Superior temporal gyrus (tissue), 1 donor: Measurements from ENCODE around the gene ZNF667.

Experiments
- DNase-seq: peaks from one replicate; pipeline ENCODE4 v3.0.0-alpha.2; 2016; ENCODE audit errors: extremely low spot score

Gene ZNF667

GRCh38 chr19:56476651-56477428 is at the start of gene ZNF667:
ZNF667 (minus strand) TSS chr19:56477345; CDS start chr19:56462370, 14,975 bp downstream.
- peak; percentile 44 for DNase-seq

- DNase-seq: no peak
These were observed 48.2 kb upstream of the ZNF667 start for GRCh38 chr19:56525214-56525860.

- DNase-seq: no peak
These were observed 31.2 kb upstream of the ZNF667 start for GRCh38 chr19:56508290-56508778.

- peak; percentile 99 for DNase-seq
These were observed 30.5 kb upstream of the ZNF667 start, which contains the start of gene ZNF471 for GRCh38 chr19:56507446-56508289. ZNF471 (plus strand) TSS chr19:56507855; CDS start chr19:56511572, 3,717 bp downstream.

GRCh38 chr19:56504581-56504980 is 27.4 kb upstream of the ZNF667 start:
- DNase-seq: no peak

- no peak for DNase-seq
These were observed 14.3 kb upstream of the ZNF667 start for GRCh38 chr19:56491399-56491798.

GRCh38 chr19:56477429-56478338 is 539 bp upstream of the ZNF667 start:
- peak; percentile 94 for DNase-seq

- DNase-seq: peak; percentile 7
These were observed 1.1 kb downstream of the ZNF667 start for GRCh38 chr19:56476093-56476492.

GRCh38 chr19:56474308-56474707 is 2.8 kb downstream of the ZNF667 start:
- DNase-seq: no peak

- no peak for DNase-seq
These were observed 35.8 kb downstream of the ZNF667 start for GRCh38 chr19:56441206-56441792.

- no peak for DNase-seq
These were observed 53.2 kb downstream of the ZNF667 start for GRCh38 chr19:56423985-56424353.

GRCh38 chr19:56423276-56423984 is 53.7 kb downstream of the ZNF667 start:
- no peak for DNase-seq

GRCh38 chr19:56405062-56405461 is 72.1 kb downstream of the ZNF667 start:
- no peak for DNase-seq

- no peak for DNase-seq
These were observed 72.5 kb downstream of the ZNF667 start for GRCh38 chr19:56404705-56405056.

GRCh38 chr19:56403764-56404704 is 73.1 kb downstream of the ZNF667 start, which contains the start of gene ZNF583:
ZNF583 (plus strand) TSS chr19:56404332; CDS start chr19:56407115, 2,783 bp downstream.
- DNase-seq: peak; percentile 96

GRCh38 chr19:56403261-56403660 is 73.9 kb downstream of the ZNF667 start:
- no peak for DNase-seq

- DNase-seq: no peak
These were observed 76.7 kb downstream of the ZNF667 start for GRCh38 chr19:56400485-56400884.

- no peak for DNase-seq
These were observed 78.3 kb downstream of the ZNF667 start for GRCh38 chr19:56398809-56399208.
